Cardiac septum (tissue), 1 donor: Measurements from ENCODE around the gene XRRA1. TPM values are rescaled to one million over a fixed set of nuclear protein-coding genes. Genes with fewer than 3 reads are reported as not detected.
"Not testable (repeated sequence)": the region's sequence is repeated elsewhere in the genome, so short reads cannot be mapped to it uniquely, and the experiment has no call there.

Experiments
- DNase-seq: peaks from one replicate; pipeline ENCODE4 v3.0.0-alpha.2; 2020; ENCODE audit warnings: low spot score
- intact Hi-C: fragments of 100-400 bp; cut with DNase I; formaldehyde crosslinking; loops from one replicate; pipeline ENCODE4 v1.14.0; 2022
- total RNA-seq: library from RNA; stranded (reverse); fragmentation: NEBNext Ultra II Directional; extraction: Animal tissue kit (Norgen Biotek cat#: 25700); gene quantifications from one replicate; pipeline ENCODE4 v1.2.1, GENCODE V29; 2021
- donor health status: DM: no; HTN: no; CAD: no.

Gene XRRA1
- total RNA-seq, 1 donor from 2014 or later: 5.2 TPM

DNA sequence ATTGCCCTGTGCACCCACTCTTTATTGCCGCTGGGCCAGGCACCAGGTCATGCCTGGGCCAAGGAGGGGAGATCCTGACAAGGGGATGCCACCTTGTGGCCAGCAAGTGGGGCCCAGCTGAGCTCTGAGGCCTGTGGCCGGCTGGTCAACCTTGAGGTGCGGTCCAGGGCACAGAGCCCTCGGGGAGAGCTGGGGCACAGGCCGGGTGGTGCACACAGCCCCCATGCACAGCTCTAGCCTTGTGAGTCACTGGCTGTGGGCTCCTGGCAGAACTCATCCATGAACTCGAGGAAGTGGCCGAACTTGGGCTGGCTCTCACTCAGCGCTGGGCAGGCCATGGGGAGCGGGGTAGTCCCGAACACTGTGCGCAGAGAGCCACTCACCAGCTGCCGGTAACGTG is 105.9 kb downstream of the XRRA1 start:
- no peak for DNase-seq
- intact Hi-C loops: no loop called here

DNA sequence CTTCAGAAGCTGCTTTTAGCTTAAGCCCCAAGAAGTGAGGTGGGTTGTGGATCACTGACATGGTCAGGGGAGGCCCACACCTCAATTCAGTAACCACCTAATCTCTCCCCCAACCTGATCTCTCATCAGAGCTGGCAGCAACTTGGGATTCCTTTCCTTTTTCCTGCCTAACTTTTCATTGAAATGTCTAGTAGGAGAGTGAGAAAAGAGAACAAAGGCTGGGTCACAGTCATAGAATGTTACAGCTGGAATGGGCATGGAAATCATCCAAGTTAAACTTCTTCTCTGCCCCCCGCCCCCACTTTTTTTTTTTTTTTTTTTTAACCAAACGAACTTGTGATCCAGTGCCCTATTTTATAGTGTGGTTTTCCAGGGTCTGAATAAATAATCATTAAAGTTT is 108.4 kb downstream of the XRRA1 start:
- intact Hi-C loops: no loop called here
- no peak for DNase-seq

DNA sequence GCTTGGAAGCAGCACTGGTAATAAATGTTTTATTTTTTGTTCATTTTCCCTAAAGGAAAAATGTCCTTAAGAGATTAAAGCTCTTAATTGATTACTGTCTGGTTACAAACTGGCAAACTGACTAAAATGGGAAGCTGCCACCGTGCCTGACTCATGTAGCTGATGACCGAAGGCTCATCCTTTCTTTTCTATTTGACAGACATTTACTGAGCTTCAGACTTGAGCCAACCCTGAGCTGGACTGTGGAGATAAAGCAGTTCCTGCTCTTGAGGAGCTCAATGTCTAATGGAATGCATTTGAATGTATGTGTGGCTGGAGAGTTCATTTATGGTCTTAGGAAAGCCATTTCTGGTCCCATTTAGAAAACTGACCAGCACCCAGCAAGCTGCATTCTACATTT is 108.9 kb downstream of the XRRA1 start:
- intact Hi-C loops: no loop called here

DNA sequence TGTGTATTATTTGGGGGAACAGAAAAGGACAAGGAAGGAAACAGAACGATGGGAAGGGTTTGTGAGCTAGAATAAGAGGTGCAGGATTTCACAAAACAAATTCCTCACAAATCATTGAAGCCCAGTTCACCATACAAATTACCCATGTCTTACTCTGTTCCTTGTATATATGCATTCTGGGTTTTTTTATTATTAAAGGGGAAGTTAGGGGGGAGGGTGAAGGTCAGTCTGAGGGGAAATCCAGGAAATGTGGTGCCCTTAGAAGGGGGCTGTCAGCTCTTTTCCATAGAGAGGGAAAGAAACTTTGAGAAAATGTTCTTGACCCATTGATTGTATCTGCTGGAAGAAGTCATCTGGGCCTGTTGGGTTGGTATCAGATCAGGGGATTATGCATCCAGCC is 109.4 kb downstream of the XRRA1 start:
- intact Hi-C loops: no loop called here

More for the DNA sequence above, 108.9 kb downstream of the XRRA1 start:
- no peak for DNase-seq

DNA sequence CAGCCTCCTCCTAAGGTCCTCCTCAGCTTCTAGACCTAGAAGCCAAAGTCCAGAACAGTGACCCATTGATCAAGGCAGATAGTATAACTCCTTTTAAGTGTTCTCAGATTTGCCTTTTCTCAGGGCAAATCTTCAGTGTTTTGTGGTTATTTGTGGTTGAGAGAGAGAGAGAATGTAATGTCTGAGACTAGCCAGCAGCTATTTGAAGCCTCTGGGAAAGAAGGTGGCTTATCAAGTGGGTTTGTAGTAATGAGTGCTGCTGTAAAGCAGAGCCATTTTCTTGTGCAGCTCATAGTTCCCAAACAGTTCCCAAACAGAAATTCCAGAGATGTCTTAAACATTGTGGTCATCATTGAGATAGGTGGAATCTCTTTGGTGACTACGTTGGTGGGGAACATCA is 110.7 kb downstream of the XRRA1 start:
- intact Hi-C loops: no loop called here
- DNase-seq: no peak

More for the DNA sequence above, 109.4 kb downstream of the XRRA1 start:
- DNase-seq: no peak

DNA sequence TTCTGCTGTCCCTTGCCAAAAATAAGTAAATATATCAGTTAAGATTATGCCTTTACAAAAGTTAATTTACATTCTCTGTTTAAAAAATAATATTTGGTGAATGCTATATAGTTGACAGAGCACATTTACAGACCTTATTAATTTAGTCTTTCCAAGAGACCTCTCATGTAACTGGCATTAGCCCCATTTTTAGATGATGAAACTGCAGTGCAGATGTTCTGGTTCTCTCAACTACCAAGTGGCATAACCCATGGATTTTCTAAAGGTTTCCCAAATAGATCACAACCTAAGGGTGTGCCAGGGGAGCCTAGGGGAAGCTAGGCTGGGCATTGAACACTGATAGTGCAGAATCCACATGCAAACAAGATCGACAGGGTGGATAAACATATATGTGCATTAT is 111.7 kb downstream of the XRRA1 start:
- intact Hi-C loops: no loop called here
- no peak for DNase-seq

DNA sequence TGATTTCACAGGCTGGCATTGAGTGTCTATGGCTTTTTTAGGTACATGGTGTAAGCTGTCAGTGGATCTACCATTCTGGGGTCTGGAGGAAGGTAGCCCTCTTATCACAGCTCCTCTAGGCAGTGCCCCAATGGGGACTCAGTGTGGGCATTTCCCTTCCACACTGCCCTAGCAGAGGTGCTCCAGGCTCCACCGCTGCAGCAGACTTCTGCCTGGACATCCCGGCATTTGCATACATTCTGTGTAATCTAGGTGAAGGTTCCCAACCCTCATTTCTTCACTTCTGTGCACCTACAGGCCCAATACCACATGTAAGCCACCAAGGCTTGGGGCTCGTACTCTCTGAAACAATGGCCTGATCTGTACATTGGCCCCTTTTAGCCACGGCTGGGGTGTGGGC is 122.0 kb downstream of the XRRA1 start:
- intact Hi-C loops: loop anchor here (10.0 kb wide), 1 partner anchor 62 kb away; no protein-coding TSS in a partner anchor
- DNase-seq: no peak

DNA sequence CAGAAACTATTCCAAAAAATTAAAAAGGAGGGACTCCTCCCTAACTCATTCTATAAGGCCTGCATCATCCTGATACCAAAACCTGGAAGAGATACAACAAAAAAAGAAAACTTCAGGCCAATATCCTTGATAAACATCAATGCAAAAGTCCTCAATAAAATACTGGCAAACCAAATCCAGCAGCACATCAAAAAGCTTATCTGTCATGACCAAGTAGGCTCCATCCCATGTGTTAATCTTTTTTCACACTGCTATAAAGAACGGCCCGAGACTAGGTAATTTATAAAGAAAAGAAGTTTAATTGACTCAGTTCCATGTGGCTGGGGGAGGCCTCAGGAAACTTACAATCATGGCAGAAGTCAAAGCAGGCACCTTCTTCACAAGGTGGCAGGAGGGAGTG is 123.3 kb downstream of the XRRA1 start:
- DNase-seq: not testable (repeated sequence)
- intact Hi-C loops: loop anchor here (10.0 kb wide), 1 partner anchor 61 kb away; no protein-coding TSS in a partner anchor

DNA sequence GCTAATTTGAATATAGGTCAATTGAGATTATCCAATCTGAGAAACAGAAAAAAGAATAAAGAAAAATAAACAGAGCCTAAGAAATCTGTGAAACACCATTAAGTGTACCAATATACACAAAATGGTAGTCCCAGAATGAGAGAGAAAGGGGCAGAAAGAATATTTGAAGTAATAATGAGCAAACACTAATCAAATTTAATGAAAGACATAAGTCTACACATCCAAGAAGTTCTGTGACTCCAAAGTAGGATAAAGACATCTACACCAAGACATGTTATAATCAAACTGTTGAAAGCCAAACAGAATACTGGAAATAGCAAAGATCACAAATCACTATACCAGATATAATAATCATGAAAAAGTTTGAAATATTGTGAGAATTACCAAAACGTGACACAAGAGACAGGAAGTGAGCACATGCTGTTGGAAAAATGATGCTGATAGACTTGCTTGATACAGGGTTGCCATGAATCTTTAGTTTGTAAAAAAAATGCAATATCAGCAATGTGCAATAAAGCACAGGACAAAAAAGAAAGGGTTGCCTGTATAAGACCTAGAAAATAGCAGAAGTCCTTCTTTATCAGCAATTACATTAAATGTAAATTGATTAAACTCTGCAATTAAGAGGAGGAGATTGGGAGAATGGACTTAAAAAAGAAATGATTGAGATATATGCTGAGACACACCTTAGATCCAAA is 124.5 kb downstream of the XRRA1 start:
- intact Hi-C loops: loop anchor here (10.0 kb wide), 1 partner anchor 60 kb away; no protein-coding TSS in a partner anchor
- no peak for DNase-seq

DNA sequence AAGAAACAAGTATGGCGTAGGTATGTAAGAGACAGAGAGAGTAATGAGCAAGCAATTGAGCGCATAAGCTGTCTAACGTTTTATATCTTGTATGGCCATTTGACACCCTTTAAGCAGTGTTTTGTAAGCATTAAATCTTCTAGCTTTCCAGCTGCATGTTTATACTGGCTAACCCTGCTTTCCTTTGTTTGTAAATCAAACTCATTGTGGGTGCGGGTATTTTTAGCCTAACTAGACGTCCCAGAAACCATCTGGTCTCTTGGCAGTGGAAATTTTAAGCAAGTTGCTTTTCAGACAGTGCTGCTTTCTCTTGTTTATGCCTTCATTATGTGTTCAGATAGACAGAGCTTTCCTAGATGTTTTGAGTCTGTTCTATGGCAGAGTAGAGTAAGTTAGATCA is 126.7 kb downstream of the XRRA1 start:
- no peak for DNase-seq
- intact Hi-C loops: loop anchor here (10.0 kb wide), 1 partner anchor 57 kb away; no protein-coding TSS in a partner anchor

DNA sequence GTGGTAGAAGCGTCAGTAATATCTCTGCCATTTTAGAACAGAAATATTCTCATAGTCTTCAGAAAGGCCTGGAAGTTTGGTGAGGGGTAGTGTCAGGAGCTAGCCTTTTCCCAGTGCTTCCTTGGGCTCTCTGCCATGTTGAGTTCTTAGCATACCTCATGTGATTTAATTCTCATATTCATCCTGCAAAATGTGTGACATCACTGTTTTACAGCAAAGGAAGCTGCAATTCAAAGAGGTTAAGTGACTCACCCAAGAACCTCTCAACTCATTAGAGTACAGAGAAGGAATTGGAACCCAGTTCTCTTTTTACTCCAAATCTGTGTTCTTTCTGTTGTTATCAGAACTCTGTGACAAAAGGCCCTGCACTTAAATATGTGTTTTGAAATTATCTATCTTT is 128.1 kb downstream of the XRRA1 start:
- DNase-seq: no peak
- intact Hi-C loops: loop anchor here (10.0 kb wide), 1 partner anchor 56 kb away; no protein-coding TSS in a partner anchor

DNA sequence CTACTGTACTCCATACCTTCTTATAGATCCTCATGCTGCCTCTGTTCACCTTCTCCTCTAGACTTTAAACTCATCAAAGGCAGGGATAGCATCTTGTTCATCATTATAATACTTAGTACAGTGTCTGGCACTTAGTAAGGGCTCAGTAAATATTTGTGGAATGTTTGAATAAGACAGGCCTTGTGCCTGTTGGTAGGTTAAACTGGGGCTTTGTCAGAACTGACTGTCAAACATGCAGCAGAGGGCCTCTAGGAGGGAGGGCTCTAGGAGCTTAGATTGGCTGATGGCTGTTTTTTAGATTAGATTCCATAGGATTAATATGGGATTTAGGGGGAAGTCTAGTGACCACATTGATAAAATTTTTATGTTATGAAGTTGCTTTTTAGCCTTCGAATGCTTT is 129.5 kb downstream of the XRRA1 start:
- DNase-seq: no peak
- intact Hi-C loops: no loop called here

DNA sequence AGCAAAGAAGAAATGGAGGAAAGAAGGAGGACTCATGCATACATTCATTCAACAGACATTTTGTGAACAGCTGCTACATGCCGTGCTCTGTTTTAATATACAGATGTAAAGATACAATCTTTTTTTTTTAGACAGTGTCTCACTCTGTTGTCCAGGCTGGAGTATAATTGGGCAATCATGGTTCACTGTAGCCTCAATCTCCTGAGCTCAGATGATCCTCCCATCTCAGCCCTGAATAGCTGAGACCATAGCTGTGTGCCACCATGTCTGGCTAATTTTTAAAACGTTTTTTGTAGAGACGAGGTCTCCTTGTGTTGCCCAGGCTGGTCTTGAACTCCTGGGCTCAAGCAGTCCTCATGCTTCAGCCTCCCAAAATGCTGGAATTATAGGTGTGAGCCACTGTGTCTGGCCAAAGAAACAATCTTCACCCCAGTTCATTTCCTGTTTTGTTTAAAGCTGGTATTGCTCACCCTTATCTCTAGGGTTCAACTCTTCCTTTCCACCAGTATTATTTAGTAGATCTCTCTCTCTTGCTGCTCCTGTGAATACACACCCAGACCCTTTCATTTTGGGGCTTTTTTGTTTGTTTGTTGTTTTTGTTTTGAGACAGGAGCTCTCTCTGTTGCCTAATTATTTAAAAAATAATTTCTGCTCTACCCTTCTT is 130.5 kb downstream of the XRRA1 start:
- intact Hi-C loops: no loop called here
- no peak for DNase-seq

DNA sequence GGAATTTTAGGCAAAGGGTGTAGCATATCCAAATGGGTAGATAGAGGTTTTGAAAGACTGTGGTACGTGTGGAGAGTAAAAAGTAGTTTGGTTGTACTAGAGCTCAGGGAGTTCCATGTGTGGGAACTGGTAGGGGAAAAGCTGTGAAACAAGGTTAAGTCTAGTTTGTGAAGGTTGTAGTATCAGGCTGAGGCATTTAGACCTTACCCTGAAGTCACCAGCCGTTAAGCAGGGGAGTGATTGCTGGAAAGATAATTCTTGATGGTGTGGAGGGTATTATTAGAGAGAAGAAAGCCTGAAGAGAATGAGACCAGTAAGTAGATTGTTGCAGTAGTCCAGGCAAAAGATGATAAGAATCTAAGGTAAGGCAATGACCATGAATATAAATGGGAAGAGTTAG is 132.2 kb downstream of the XRRA1 start:
- intact Hi-C loops: no loop called here
- no peak for DNase-seq

DNA sequence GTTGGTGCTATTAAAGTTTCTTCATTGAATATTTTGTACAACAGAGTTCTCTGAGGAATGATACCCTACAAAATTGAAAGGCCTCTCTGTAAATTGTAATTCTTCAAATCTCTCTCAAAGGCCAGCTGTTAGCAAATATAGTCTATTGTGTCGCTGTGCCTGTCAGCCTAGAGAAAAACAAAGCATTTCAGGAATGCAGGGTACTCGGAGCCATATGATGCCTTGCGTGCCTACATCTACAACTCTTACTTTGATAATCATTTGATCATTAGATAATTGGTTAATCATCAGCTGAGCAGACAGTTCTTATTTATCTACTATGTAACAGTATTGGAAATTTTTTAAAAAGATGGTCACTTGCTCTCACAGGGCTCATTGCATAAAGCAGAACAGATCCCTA is 132.9 kb downstream of the XRRA1 start:
- intact Hi-C loops: no loop called here
- no peak for DNase-seq

DNA sequence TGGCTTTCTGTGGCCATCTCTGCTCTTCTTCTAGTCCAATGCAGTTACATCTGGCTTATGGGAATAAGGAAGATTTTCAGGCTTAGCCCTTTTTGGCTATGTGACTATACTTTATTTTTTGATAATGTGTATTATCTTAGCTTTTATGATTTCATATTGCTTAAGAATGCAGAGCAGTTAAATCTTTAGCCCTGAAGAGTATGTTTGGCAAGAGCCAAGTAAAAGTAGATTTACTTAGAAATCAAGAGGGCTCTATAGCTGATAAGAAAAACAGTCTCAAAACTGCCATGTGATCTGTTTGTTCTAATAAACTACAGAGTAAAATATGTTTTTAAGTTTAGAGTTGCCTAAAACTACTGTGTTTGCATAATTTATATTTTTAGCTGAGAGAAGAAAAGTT is 139.1 kb downstream of the XRRA1 start:
- DNase-seq: no peak
- intact Hi-C loops: no loop called here

DNA sequence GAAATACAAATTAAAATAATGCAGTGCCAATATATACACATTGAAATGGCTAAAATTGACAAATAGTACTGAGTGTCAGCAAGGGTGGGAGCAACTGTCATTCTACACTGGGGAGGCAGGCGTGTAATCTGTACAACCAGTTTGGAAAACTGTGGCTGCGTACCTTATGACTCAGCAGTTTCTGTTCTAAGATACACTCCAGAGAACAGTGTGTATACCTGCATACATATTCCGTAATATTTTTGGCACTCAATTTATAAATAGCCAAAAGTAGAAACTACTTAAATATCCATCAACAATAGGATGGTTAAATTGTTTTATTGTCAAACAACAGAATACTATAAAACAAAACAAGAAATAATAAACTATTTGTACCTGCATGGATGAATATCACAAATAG is 142.6 kb downstream of the XRRA1 start:
- no peak for DNase-seq
- intact Hi-C loops: no loop called here

DNA sequence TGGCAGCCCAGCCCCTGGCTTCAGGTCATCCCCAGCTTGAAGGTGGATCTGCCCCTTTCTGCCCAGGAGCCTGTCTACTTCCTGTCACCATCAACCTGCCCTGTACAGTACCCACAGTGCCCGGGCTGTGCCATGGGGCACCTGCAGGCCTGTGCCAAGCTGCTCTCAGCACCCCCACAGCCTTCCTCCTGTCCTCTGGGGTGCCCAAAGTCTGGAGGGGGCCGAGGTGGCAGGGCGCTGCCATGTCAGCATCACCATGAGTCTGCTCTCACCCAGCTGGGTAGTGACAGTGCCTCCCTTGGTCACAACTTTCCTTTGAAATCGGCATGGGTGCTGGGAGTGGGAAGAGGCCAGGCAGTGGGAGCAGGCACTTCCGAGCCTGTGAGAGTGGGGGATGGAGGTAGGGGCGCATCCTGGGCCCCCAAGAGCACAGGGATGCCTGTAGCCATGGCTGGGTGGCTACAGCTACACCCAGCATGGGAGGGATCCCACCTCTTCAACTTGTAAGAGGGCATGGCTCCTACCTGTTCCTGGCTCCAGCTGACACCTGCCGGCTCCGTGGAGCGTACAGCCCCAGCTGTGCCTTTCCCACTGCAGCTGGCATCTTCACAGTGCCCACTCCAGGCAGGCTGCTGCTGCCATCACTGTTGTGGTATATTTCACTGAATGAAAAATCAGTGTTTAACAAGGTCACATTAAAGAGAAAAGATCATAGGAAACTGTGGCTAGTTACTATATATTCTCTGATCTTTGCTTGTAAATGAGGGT is 157.4 kb downstream of the XRRA1 start:
- no peak for DNase-seq
- intact Hi-C loops: no loop called here
